Measurements from ENCODE around the gene HSPB9. TPM values are rescaled to one million over a fixed set of nuclear protein-coding genes. Genes with fewer than 3 reads are reported as not detected.
"Not testable (repeated sequence)": the region's sequence is repeated elsewhere in the genome, so short reads cannot be mapped to it uniquely, and the experiment has no call there.

Gene HSPB9
- polyA plus RNA-seq, 4 donors, result 0.04 to 0.37 TPM; not detected in 2

GRCh38 chr17:42140690-42141089 lies 18.1 kb downstream of the HSPB9 start:
- not testable (repeated sequence) for H3K27ac ChIP-seq (ENCODE audit: low read depth in 1 of 3, low read length in 2 of 3); H3K9me3 ChIP-seq (ENCODE audit: control insufficient read depth in 2 of 2, insufficient read depth in 1 of 2, low read depth in 1 of 2, low read length in 1 of 2); H3K27me3 ChIP-seq (ENCODE audit: control insufficient read depth in 3 of 3, insufficient read depth in 3 of 3, low read length in 3 of 3); FAIRE-seq; H3K4me3 ChIP-seq (ENCODE audit: low read depth in 1 of 3, low read length in 3 of 3); DNase-seq
- whole genome bisulfite sequencing, 3 donors, result 97 to 99% (median 98%) methylated on average over 7 of the region's 7 CpGs
- peaks cover 9 to 71% (median 15%) of the 10 kb centered on the region in 3 donors for H3K36me3 ChIP-seq (ENCODE audit: control insufficient read depth in 3 of 3, insufficient read depth in 2 of 3, low read depth in 1 of 3, low read length in 3 of 3)
- H3K4me1 ChIP-seq (ENCODE audit: control insufficient read depth in 3 of 3, insufficient read depth in 2 of 3, low read depth in 1 of 3, low read length in 2 of 3), result peaks cover 0 to 19% (median 2%) of the 10 kb centered on the region in 3 donors

- peaks cover 0 to 13% (median 2%) of the 10 kb centered on the region in 3 donors for H3K4me1 ChIP-seq (ENCODE audit: control insufficient read depth in 3 of 3, insufficient read depth in 2 of 3, low read depth in 1 of 3, low read length in 2 of 3)
Measured at GRCh38 chr17:42141382-42141781, 18.8 kb downstream of the HSPB9 start.

GRCh38 chr17:42142371-42142896 lies 19.8 kb downstream of the HSPB9 start:
- Histone ChIP-seq H3K4me1 (ENCODE audit: control insufficient read depth in 3 of 3, insufficient read depth in 2 of 3, low read depth in 1 of 3, low read length in 2 of 3) (peaks cover 0 to 6% (median 2%) of the 10 kb centered on the region in 3 donors), H3K27me3 (ENCODE audit: control insufficient read depth in 3 of 3, insufficient read depth in 3 of 3, low read length in 3 of 3) (no peaks in the 10 kb centered on the region), H3K4me3 (ENCODE audit: low read depth in 1 of 3, low read length in 3 of 3) (no peak overlapping the region), H3K36me3 (ENCODE audit: control insufficient read depth in 3 of 3, insufficient read depth in 2 of 3, low read depth in 1 of 3, low read length in 3 of 3) (peaks cover 9 to 73% (median 17%) of the 10 kb centered on the region in 3 donors), H3K27ac (ENCODE audit: low read depth in 1 of 3, low read length in 2 of 3) (no peak overlapping the region), H3K9me3 (ENCODE audit: control insufficient read depth in 2 of 2, insufficient read depth in 1 of 2, low read depth in 1 of 2, low read length in 1 of 2) (no peaks in the 10 kb centered on the region)
- WGBS, 3 donors, result 84 to 91% (median 86%) methylated on average over 7 of the region's 7 CpGs
- no peak for FAIRE-seq
- no peak for DNase-seq

More at GRCh38 chr17:42141382-42141781, 18.8 kb downstream of the HSPB9 start:
- Histone ChIP-seq H3K4me3 (ENCODE audit: low read depth in 1 of 3, low read length in 3 of 3) (no peak overlapping the region), H3K27ac (ENCODE audit: low read depth in 1 of 3, low read length in 2 of 3) (no peak overlapping the region), H3K36me3 (ENCODE audit: control insufficient read depth in 3 of 3, insufficient read depth in 2 of 3, low read depth in 1 of 3, low read length in 3 of 3) (peaks cover 9 to 74% (median 16%) of the 10 kb centered on the region in 3 donors), H3K9me3 (ENCODE audit: control insufficient read depth in 2 of 2, insufficient read depth in 1 of 2, low read depth in 1 of 2, low read length in 1 of 2) (no peaks in the 10 kb centered on the region), H3K27me3 (ENCODE audit: control insufficient read depth in 3 of 3, insufficient read depth in 3 of 3, low read length in 3 of 3) (no peaks in the 10 kb centered on the region)
- 70 to 89% (median 89%) methylated on average over 8 of the region's 8 CpGs for WGBS, 3 donors
- no peak for FAIRE-seq
- no peak for DNase-seq

GRCh38 chr17:42143138-42143537 lies 20.5 kb downstream of the HSPB9 start:
- H3K9me3 ChIP-seq (ENCODE audit: control insufficient read depth in 2 of 2, insufficient read depth in 1 of 2, low read depth in 1 of 2, low read length in 1 of 2); H3K27ac ChIP-seq (ENCODE audit: low read depth in 1 of 3, low read length in 2 of 3); FAIRE-seq; H3K4me1 ChIP-seq (ENCODE audit: control insufficient read depth in 3 of 3, insufficient read depth in 2 of 3, low read depth in 1 of 3, low read length in 2 of 3); H3K4me3 ChIP-seq (ENCODE audit: low read depth in 1 of 3, low read length in 3 of 3); DNase-seq; H3K27me3 ChIP-seq (ENCODE audit: control insufficient read depth in 3 of 3, insufficient read depth in 3 of 3, low read length in 3 of 3): not testable (repeated sequence)
- WGBS, 3 donors, result 82 to 91% (median 91%) methylated on average over 4 of the region's 4 CpGs
- H3K36me3 ChIP-seq (ENCODE audit: control insufficient read depth in 3 of 3, insufficient read depth in 2 of 3, low read depth in 1 of 3, low read length in 3 of 3), result peaks cover 9 to 75% (median 17%) of the 10 kb centered on the region in 3 donors

GRCh38 chr17:42146911-42147607 lies 24.5 kb downstream of the HSPB9 start:
- no peak overlapping the region for H3K4me3 ChIP-seq (ENCODE audit: low read depth in 1 of 3, low read length in 3 of 3)
- H3K27me3 ChIP-seq (ENCODE audit: control insufficient read depth in 3 of 3, insufficient read depth in 3 of 3, low read length in 3 of 3), result no peaks in the 10 kb centered on the region
- H3K9me3 ChIP-seq (ENCODE audit: control insufficient read depth in 2 of 2, insufficient read depth in 1 of 2, low read depth in 1 of 2, low read length in 1 of 2), result no peaks in the 10 kb centered on the region
- H3K36me3 ChIP-seq (ENCODE audit: control insufficient read depth in 3 of 3, insufficient read depth in 2 of 3, low read depth in 1 of 3, low read length in 3 of 3), result peaks cover 7 to 72% (median 17%) of the 10 kb centered on the region in 3 donors
- peaks cover 2 to 7% (median 4%) of the 10 kb centered on the region in 3 donors for H3K4me1 ChIP-seq (ENCODE audit: control insufficient read depth in 3 of 3, insufficient read depth in 2 of 3, low read depth in 1 of 3, low read length in 2 of 3)
- 85 to 89% (median 86%) methylated on average over 13 of the region's 13 CpGs for WGBS, 3 donors
- no peak overlapping the region for H3K27ac ChIP-seq (ENCODE audit: low read depth in 1 of 3, low read length in 2 of 3)
- FAIRE-seq, result no peak
- DNase-seq, result no peak

GRCh38 chr17:42153919-42154742 lies 31.5 kb downstream of the HSPB9 start:
- 3 to 6% (median 4%) methylated on average over 15 of the region's 15 CpGs for WGBS, 3 donors
- no peaks in the 10 kb centered on the region for H3K9me3 ChIP-seq (ENCODE audit: control insufficient read depth in 2 of 2, insufficient read depth in 1 of 2, low read depth in 1 of 2, low read length in 1 of 2)
- FAIRE-seq (no peak), DNase-seq (peak; percentile 48 to 70)
- H3K27ac ChIP-seq (ENCODE audit: low read depth in 1 of 3, low read length in 2 of 3), result peak overlapping the region; percentile 47 to 83 (median 82)
- H3K36me3 ChIP-seq (ENCODE audit: control insufficient read depth in 3 of 3, insufficient read depth in 2 of 3, low read depth in 1 of 3, low read length in 3 of 3), result peaks cover 0 to 27% (median 3%) of the 10 kb centered on the region in 3 donors
- peak overlapping the region; percentile 94 to 96 (median 96) for H3K4me3 ChIP-seq (ENCODE audit: low read depth in 1 of 3, low read length in 3 of 3)
- H3K27me3 ChIP-seq (ENCODE audit: control insufficient read depth in 3 of 3, insufficient read depth in 3 of 3, low read length in 3 of 3), result no peaks in the 10 kb centered on the region
- H3K4me1 ChIP-seq (ENCODE audit: control insufficient read depth in 3 of 3, insufficient read depth in 2 of 3, low read depth in 1 of 3, low read length in 2 of 3), result peaks cover 3 to 12% (median 4%) of the 10 kb centered on the region in 3 donors

- Histone ChIP-seq H3K27me3 (ENCODE audit: control insufficient read depth in 3 of 3, insufficient read depth in 3 of 3, low read length in 3 of 3) (no peaks in the 10 kb centered on the region), H3K4me3 (ENCODE audit: low read depth in 1 of 3, low read length in 3 of 3) (peak overlapping the region in 1 of 3 donors; percentile 96), H3K36me3 (ENCODE audit: control insufficient read depth in 3 of 3, insufficient read depth in 2 of 3, low read depth in 1 of 3, low read length in 3 of 3) (peaks cover 0 to 16% (median 2%) of the 10 kb centered on the region in 3 donors), H3K27ac (ENCODE audit: low read depth in 1 of 3, low read length in 2 of 3) (no peak overlapping the region), H3K4me1 (ENCODE audit: control insufficient read depth in 3 of 3, insufficient read depth in 2 of 3, low read depth in 1 of 3, low read length in 2 of 3) (peaks cover 2 to 12% (median 3%) of the 10 kb centered on the region in 3 donors), H3K9me3 (ENCODE audit: control insufficient read depth in 2 of 2, insufficient read depth in 1 of 2, low read depth in 1 of 2, low read length in 1 of 2) (no peaks in the 10 kb centered on the region)
- DNase-seq, result no peak
- WGBS, 3 donors, result 38 to 68% (median 67%) methylated on average over 17 of the region's 17 CpGs
- no peak for FAIRE-seq
Measured at GRCh38 chr17:42155614-42156045, 33.0 kb downstream of the HSPB9 start.

- no peak overlapping the region for H3K4me3 ChIP-seq (ENCODE audit: low read depth in 1 of 3, low read length in 3 of 3)
- 76 to 77% (median 77%) methylated on average over 14 of the region's 14 CpGs for WGBS, 3 donors
- no peak overlapping the region for H3K27ac ChIP-seq (ENCODE audit: low read depth in 1 of 3, low read length in 2 of 3)
- H3K4me1 ChIP-seq (ENCODE audit: control insufficient read depth in 3 of 3, insufficient read depth in 2 of 3, low read depth in 1 of 3, low read length in 2 of 3), result no peaks in the 10 kb centered on the region
- no peaks in the 10 kb centered on the region for H3K9me3 ChIP-seq (ENCODE audit: control insufficient read depth in 2 of 2, insufficient read depth in 1 of 2, low read depth in 1 of 2, low read length in 1 of 2)
- H3K36me3 ChIP-seq (ENCODE audit: control insufficient read depth in 3 of 3, insufficient read depth in 2 of 3, low read depth in 1 of 3, low read length in 3 of 3), result no peaks in the 10 kb centered on the region
- no peaks in the 10 kb centered on the region for H3K27me3 ChIP-seq (ENCODE audit: control insufficient read depth in 3 of 3, insufficient read depth in 3 of 3, low read length in 3 of 3)
- FAIRE-seq, result no peak
- no peak for DNase-seq
Measured at GRCh38 chr17:42159796-42160530, 37.4 kb downstream of the HSPB9 start.
